ENCODE data around the gene SPACA6. TPM values are rescaled to one million over a fixed set of nuclear protein-coding genes. Genes with fewer than 3 reads are reported as not detected.

SPACA6 gene
- total RNA-seq, 2 donors from 2014 or later = 24.6 to 47.7 TPM

GRCh38 chr19:51722492-51722891 is 29.4 kb downstream of the SPACA6 start:
- H3K36me3 ChIP-seq = no peaks in the 10 kb centered on the region
- peaks cover 22% of the 10 kb centered on the region for H3K27me3 ChIP-seq (replicated peaks; ENCODE audit: insufficient read depth)
- intact Hi-C loops (cut with DNase I) = no loop called here
- H3K9me3 ChIP-seq = no peaks in the 10 kb centered on the region
- DNase-seq (ENCODE audit: low spot score) = no peak
- no peak for TF ChIP-seq POLR2A (IDR thresholded peaks at IDR 0.05)
- TF ChIP-seq CTCF (IDR thresholded peaks at IDR 0.05) = no peak
- no peak for TF ChIP-seq POLR2AphosphoS5 (IDR thresholded peaks at IDR 0.05)
- H3K27ac ChIP-seq = no peak overlapping the region
- no peaks in the 10 kb centered on the region for H3K4me1 ChIP-seq (replicated peaks)
- 64% methylated on average over 2 of the region's 2 CpGs for WGBS
- no peak overlapping the region for H3K4me3 ChIP-seq

- H3K27me3 ChIP-seq (replicated peaks; ENCODE audit: insufficient read depth) = peaks cover 10% of the 10 kb centered on the region
- no peaks in the 10 kb centered on the region for H3K4me1 ChIP-seq (replicated peaks)
- intact Hi-C loops (cut with DNase I) = no loop called here
- no peak overlapping the region for H3K27ac ChIP-seq
- no peak for DNase-seq (ENCODE audit: low spot score)
- H3K9me3 ChIP-seq = no peaks in the 10 kb centered on the region
- H3K36me3 ChIP-seq = no peaks in the 10 kb centered on the region
- WGBS = 28% methylated on average over 15 of the region's 15 CpGs
- no peak overlapping the region for H3K4me3 ChIP-seq
- no peak for TF ChIP-seq POLR2AphosphoS5 (IDR thresholded peaks at IDR 0.05)
- TF ChIP-seq CTCF (IDR thresholded peaks at IDR 0.05) = no peak
- no peak for TF ChIP-seq POLR2A (IDR thresholded peaks at IDR 0.05)
Observed at GRCh38 chr19:51724543-51724942, 31.4 kb downstream of the SPACA6 start.

GRCh38 chr19:51726049-51726448 is 32.9 kb downstream of the SPACA6 start:
- peak; percentile 64 for DNase-seq (ENCODE audit: low spot score)
- WGBS = 13% methylated on average over 12 of the region's 14 CpGs

GRCh38 chr19:51727349-51727880 is 34.3 kb downstream of the SPACA6 start:
- no peaks in the 10 kb centered on the region for H3K4me1 ChIP-seq (replicated peaks)
- H3K27me3 ChIP-seq (replicated peaks; ENCODE audit: insufficient read depth) = peaks cover 2% of the 10 kb centered on the region

More at GRCh38 chr19:51726049-51726448, 32.9 kb downstream of the SPACA6 start:
- Histone ChIP-seq H3K36me3 (no peaks in the 10 kb centered on the region), H3K4me3 (no peak overlapping the region), H3K9me3 (no peaks in the 10 kb centered on the region), H3K27me3 (replicated peaks; ENCODE audit: insufficient read depth) (peaks cover 4% of the 10 kb centered on the region), H3K4me1 (replicated peaks) (no peaks in the 10 kb centered on the region), H3K27ac (no peak overlapping the region)
- TF ChIP-seq CTCF (IDR thresholded peaks at IDR 0.05) (peak in 1 of 4 experiments; percentile 8), POLR2A (IDR thresholded peaks at IDR 0.05) (no peak), POLR2AphosphoS5 (IDR thresholded peaks at IDR 0.05) (peak; percentile 36)
- intact Hi-C loops (cut with DNase I) = no loop called here

More at GRCh38 chr19:51727349-51727880, 34.3 kb downstream of the SPACA6 start:
- H3K4me3 ChIP-seq = no peak overlapping the region
- H3K36me3 ChIP-seq = no peaks in the 10 kb centered on the region
- no peak for TF ChIP-seq CTCF (IDR thresholded peaks at IDR 0.05)
- no peak for TF ChIP-seq POLR2AphosphoS5 (IDR thresholded peaks at IDR 0.05)
- no peak for TF ChIP-seq POLR2A (IDR thresholded peaks at IDR 0.05)
- no peak for DNase-seq (ENCODE audit: low spot score)
- WGBS = 73% methylated on average over 7 of the region's 7 CpGs
- H3K27ac ChIP-seq = no peak overlapping the region
- no peaks in the 10 kb centered on the region for H3K9me3 ChIP-seq
- intact Hi-C loops (cut with DNase I) = no loop called here

Data from prostate gland (tissue), 2 donors.